Parathyroid adenoma (tissue), 2 donors: ENCODE measurements around the gene E2F3.

ENCODE experiments used
- H2AFZ ChIP-seq: fragments of 300-600 bp; sonication (generic); one replicate; pipeline ENCODE4 v1.7.0; 2017; ENCODE audit warnings: antibody characterized with exemption, mild to moderate bottlenecking
- H3K27ac ChIP-seq: fragments of 300-600 bp; sonication (generic); one replicate; pipeline ENCODE4 v1.7.0; 2017
- H3K27me3 ChIP-seq: fragments of 300-600 bp; sonication (generic); one replicate; pipeline ENCODE4 v1.7.0; 2017; ENCODE audit warnings: low read length; ENCODE audit not compliant: control insufficient read depth, insufficient read depth
- H3K36me3 ChIP-seq: fragments of 300-600 bp; sonication (generic); one replicate; pipeline ENCODE4 v1.7.0; 2017; ENCODE audit warnings: low read length; ENCODE audit not compliant: control insufficient read depth, insufficient read depth
- H3K4me1 ChIP-seq: fragments of 300-600 bp; sonication (generic); one replicate; pipeline ENCODE4 v1.7.0; 2017; ENCODE audit warnings: control low read depth
- H3K4me2 ChIP-seq: fragments of 300-600 bp; sonication (generic); one replicate; pipeline ENCODE4 v1.7.0; 2017; ENCODE audit warnings: low read length
- H3K4me3 ChIP-seq: fragments of 300-600 bp; sonication (generic); one replicate; pipeline ENCODE4 v1.7.0; 2017; ENCODE audit warnings: low read depth, low read length
- H3K79me2 ChIP-seq: fragments of 300-600 bp; sonication (generic); one replicate; pipeline ENCODE4 v1.7.0; 2017; ENCODE audit warnings: control low read depth
- H3K9ac ChIP-seq: fragments of 300-600 bp; sonication (generic); one replicate; pipeline ENCODE4 v1.7.0; 2017; ENCODE audit warnings: mild to moderate bottlenecking
- H3K9me3 ChIP-seq: fragments of 300-600 bp; sonication (generic); one replicate; pipeline ENCODE4 v1.7.0; 2017; ENCODE audit warnings: low read length; ENCODE audit not compliant: control insufficient read depth
- TF ChIP-seq, protein P1 (sequence below): fragments of 300-600 bp; sonication (generic); IDR thresholded peaks from one replicate; pipeline ENCODE4 v1.7.0; 2017; ENCODE audit warnings: antibody characterized with exemption, mild to moderate bottlenecking
- donor health status: primary hyperparathyroidism.

The E2F3 gene

GRCh38 chr6:20441921-20442320, 40.2 kb downstream of the E2F3 start:
- Histone ChIP-seq H3K36me3 (no peaks in the 10 kb centered on the region), H3K4me2 (no peak overlapping the region), H3K9ac (no peak overlapping the region), H3K4me1 (no peaks in the 10 kb centered on the region), H3K4me3 (no peak overlapping the region), H3K9me3 (no peaks in the 10 kb centered on the region), H3K79me2 (no peaks in the 10 kb centered on the region), H3K27ac (no peak overlapping the region), H2AFZ (no peak overlapping the region), H3K27me3 (no peaks in the 10 kb centered on the region)
- TF ChIP-seq, protein P1, sequence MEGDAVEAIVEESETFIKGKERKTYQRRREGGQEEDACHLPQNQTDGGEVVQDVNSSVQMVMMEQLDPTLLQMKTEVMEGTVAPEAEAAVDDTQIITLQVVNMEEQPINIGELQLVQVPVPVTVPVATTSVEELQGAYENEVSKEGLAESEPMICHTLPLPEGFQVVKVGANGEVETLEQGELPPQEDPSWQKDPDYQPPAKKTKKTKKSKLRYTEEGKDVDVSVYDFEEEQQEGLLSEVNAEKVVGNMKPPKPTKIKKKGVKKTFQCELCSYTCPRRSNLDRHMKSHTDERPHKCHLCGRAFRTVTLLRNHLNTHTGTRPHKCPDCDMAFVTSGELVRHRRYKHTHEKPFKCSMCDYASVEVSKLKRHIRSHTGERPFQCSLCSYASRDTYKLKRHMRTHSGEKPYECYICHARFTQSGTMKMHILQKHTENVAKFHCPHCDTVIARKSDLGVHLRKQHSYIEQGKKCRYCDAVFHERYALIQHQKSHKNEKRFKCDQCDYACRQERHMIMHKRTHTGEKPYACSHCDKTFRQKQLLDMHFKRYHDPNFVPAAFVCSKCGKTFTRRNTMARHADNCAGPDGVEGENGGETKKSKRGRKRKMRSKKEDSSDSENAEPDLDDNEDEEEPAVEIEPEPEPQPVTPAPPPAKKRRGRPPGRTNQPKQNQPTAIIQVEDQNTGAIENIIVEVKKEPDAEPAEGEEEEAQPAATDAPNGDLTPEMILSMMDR: no peak

DNA sequence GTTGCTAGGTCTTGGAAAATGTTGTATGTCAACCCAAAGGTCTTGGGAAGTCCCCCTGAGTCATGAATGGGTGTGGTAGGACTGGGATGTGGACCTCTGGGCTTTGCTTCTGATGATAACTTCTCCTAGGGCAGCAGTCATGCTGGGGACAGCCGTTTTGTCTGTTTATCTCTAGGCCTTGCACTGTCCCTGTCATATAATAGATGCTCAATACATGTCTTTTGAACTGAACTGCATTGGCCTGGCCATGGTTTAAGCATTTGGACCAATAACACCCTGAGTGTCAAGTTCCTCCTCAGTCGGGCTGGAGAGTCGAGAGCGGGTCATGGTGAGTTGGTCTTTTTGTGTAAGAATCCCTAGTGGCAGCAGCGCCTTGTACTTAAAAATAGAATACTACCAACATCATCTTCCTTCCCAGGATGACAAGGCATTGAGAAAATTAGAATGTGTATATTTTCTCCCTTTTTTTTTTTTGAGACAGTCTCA, 43.1 kb downstream of the E2F3 start:
- Histone ChIP-seq H3K79me2 (no peaks in the 10 kb centered on the region), H2AFZ (no peak overlapping the region), H3K36me3 (no peaks in the 10 kb centered on the region), H3K4me1 (no peaks in the 10 kb centered on the region), H3K9me3 (no peaks in the 10 kb centered on the region), H3K4me3 (no peak overlapping the region), H3K27ac (no peak overlapping the region), H3K9ac (no peak overlapping the region), H3K4me2 (no peak overlapping the region), H3K27me3 (no peaks in the 10 kb centered on the region)
- TF ChIP-seq, protein P1: no peak

DNA sequence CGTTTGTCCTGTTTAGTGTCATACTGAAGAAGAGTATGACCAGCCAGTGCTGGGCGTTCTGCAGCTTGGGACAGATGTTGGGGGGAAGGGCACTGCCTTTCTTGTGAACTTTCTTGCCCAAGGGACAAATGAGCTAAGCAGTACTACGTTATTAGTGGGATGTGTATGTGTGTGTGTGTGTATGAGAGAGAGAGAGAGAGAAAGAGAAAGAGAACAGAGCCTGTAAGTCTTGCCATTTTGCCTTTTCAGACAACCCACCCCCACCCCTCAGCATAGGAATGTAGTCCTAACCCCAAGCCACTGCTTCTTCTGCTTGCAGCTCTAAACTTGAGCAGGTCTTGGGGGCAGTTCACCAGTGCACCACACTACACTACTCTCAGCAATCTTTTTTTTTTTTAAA, 45.5 kb downstream of the E2F3 start:
- Histone ChIP-seq H3K79me2 (no peaks in the 10 kb centered on the region), H2AFZ (no peak overlapping the region), H3K27ac (no peak overlapping the region), H3K9ac (no peak overlapping the region), H3K27me3 (no peaks in the 10 kb centered on the region), H3K4me2 (no peak overlapping the region), H3K4me1 (no peaks in the 10 kb centered on the region), H3K36me3 (no peaks in the 10 kb centered on the region), H3K4me3 (no peak overlapping the region), H3K9me3 (no peaks in the 10 kb centered on the region)
- TF ChIP-seq, protein P1: no peak

- H2AFZ ChIP-seq: no peak overlapping the region
- no peak overlapping the region for H3K4me2 ChIP-seq
- no peaks in the 10 kb centered on the region for H3K9me3 ChIP-seq
- no peak overlapping the region for H3K4me3 ChIP-seq
- no peak overlapping the region for H3K9ac ChIP-seq
- no peak overlapping the region for H3K27ac ChIP-seq
- H3K36me3 ChIP-seq: no peaks in the 10 kb centered on the region
- H3K79me2 ChIP-seq: no peaks in the 10 kb centered on the region
- H3K4me1 ChIP-seq: no peaks in the 10 kb centered on the region
- H3K27me3 ChIP-seq: no peaks in the 10 kb centered on the region
- TF ChIP-seq, protein P1: no peak
Measured at GRCh38 chr6:20447581-20448132, 46.0 kb downstream of the E2F3 start.

- TF ChIP-seq, protein P1: no peak
Measured at GRCh38 chr6:20448828-20449227, 47.1 kb downstream of the E2F3 start.

More at GRCh38 chr6:20448828-20449227, 47.1 kb downstream of the E2F3 start:
- H3K4me1 ChIP-seq: no peaks in the 10 kb centered on the region
- no peaks in the 10 kb centered on the region for H3K9me3 ChIP-seq
- H3K36me3 ChIP-seq: no peaks in the 10 kb centered on the region
- H3K27ac ChIP-seq: no peak overlapping the region
- H3K4me2 ChIP-seq: no peak overlapping the region
- H2AFZ ChIP-seq: no peak overlapping the region
- H3K9ac ChIP-seq: no peak overlapping the region
- no peak overlapping the region for H3K4me3 ChIP-seq
- no peaks in the 10 kb centered on the region for H3K79me2 ChIP-seq
- H3K27me3 ChIP-seq: no peaks in the 10 kb centered on the region
